ENCODE measurements around the gene SHLD1.

Gene SHLD1

GRCh38 chr20:5827098-5827853, 77.1 kb downstream of the SHLD1 start:
- DNase-seq = no peak

- no peak for DNase-seq
These were observed 77.7 kb downstream of the SHLD1 start for GRCh38 chr20:5827861-5828260.

GRCh38 chr20:5829241-5829809, 79.1 kb downstream of the SHLD1 start:
- DNase-seq = no peak

- DNase-seq = no peak
These were observed 81.5 kb downstream of the SHLD1 start for GRCh38 chr20:5831539-5832237.

GRCh38 chr20:5833309-5833941, 83.2 kb downstream of the SHLD1 start:
- no peak for DNase-seq

GRCh38 chr20:5834436-5835005, 84.3 kb downstream of the SHLD1 start:
- no peak for DNase-seq

GRCh38 chr20:5835321-5835821, 85.2 kb downstream of the SHLD1 start:
- DNase-seq = peak in 1 of 2 donors; percentile 28

- DNase-seq = no peak
These were observed 85.7 kb downstream of the SHLD1 start for GRCh38 chr20:5835871-5836270.

- DNase-seq = no peak
These were observed 86.4 kb downstream of the SHLD1 start for GRCh38 chr20:5836569-5836968.

- DNase-seq = no peak
These were observed 90.3 kb downstream of the SHLD1 start for GRCh38 chr20:5840411-5841002.

- no peak for DNase-seq
These were observed 91.3 kb downstream of the SHLD1 start for GRCh38 chr20:5841522-5841921.

GRCh38 chr20:5842465-5842864, 92.3 kb downstream of the SHLD1 start:
- no peak for DNase-seq

GRCh38 chr20:5843054-5843592, 92.9 kb downstream of the SHLD1 start:
- no peak for DNase-seq

GRCh38 chr20:5844063-5844681, 94.0 kb downstream of the SHLD1 start:
- DNase-seq = peak in 1 of 2 donors; percentile 88

GRCh38 chr20:5845681-5846615, 95.7 kb downstream of the SHLD1 start:
- no peak for DNase-seq

- DNase-seq = no peak
These were observed 98.7 kb downstream of the SHLD1 start for GRCh38 chr20:5848711-5849505.

GRCh38 chr20:5855939-5856338, 105.7 kb downstream of the SHLD1 start:
- no peak for DNase-seq

GRCh38 chr20:5859608-5860007, 109.4 kb downstream of the SHLD1 start:
- no peak for DNase-seq

GRCh38 chr20:5862703-5863039, 112.5 kb downstream of the SHLD1 start:
- no peak for DNase-seq

All from bone marrow (tissue), 2 donors.